ENCODE measurements around the gene NR2F2. TPM values are rescaled to one million over a fixed set of nuclear protein-coding genes. Genes with fewer than 3 reads are reported as not detected.

Gene NR2F2
- polyA plus RNA-seq, 1 donor (not counting 4 experiments of a cell fraction or from before 2014, with no cell fraction given): 19.5 TPM

DNA sequence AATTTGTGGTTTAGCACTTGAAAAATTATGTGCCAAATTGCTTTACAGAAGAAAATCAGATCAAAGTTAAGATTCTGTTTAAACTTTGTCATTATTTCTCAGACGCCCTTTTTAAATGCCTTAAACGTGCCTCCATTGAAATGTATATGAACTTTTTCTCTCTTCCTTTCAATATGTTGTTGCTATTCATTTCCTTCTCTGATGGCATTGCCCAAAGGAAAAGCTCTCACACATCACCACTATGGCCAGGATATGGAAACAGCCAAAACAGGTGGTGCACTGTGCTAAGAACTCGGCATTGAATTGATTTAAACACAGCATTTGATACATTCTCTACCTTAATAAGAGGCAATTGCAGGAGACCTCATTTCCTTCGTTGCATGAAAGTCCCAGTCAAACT lies 35.7 kb upstream of the NR2F2 start:
- Histone ChIP-seq H3K9me1 (ENCODE audit: control insufficient read depth, extremely low read depth, insufficient read depth, low read length) (no peaks in the 10 kb centered on the region), H4K20me1 (ENCODE audit: control insufficient read depth, extremely low read depth, insufficient read depth, low read length) (no peaks in the 10 kb centered on the region), H3K4me1 (ENCODE audit: control insufficient read depth, extremely low read depth, insufficient read depth, low read length) (no peaks in the 10 kb centered on the region), H3K36me3 (ENCODE audit: control insufficient read depth in 2 of 2, extremely low read depth in 1 of 2, insufficient read depth in 2 of 2, low read length in 2 of 2) (no peaks in the 10 kb centered on the region), H3K4me3 (ENCODE audit: control insufficient read depth in 2 of 3, extremely low read depth in 1 of 3, insufficient read depth in 2 of 3, low read depth in 1 of 3, low read length in 3 of 3) (no peak overlapping the region), H2AFZ (ENCODE audit: control insufficient read depth, low read length) (no peak overlapping the region), H3K9me3 (ENCODE audit: control insufficient read depth, low read depth, low read length) (peaks cover 3% of the 10 kb centered on the region), H3K9ac (ENCODE audit: control insufficient read depth, extremely low read depth, insufficient read depth, low read length) (no peak overlapping the region), H3K79me2 (ENCODE audit: control insufficient read depth, insufficient read depth, low read length) (no peaks in the 10 kb centered on the region), H3K27me3 (ENCODE audit: control insufficient read depth, extremely low read depth, insufficient read depth, low read length) (no peaks in the 10 kb centered on the region), H3K27ac (ENCODE audit: control insufficient read depth, insufficient read depth, low read length) (no peak overlapping the region), H3K4me2 (ENCODE audit: control insufficient read depth, extremely low read depth, insufficient read depth, low read depth, low read length) (no peak overlapping the region)
- TF ChIP-seq EZH2 (IDR thresholded peaks at IDR 0.05; ENCODE audit: low read length): no peak
- TF ChIP-seq, protein P1, sequence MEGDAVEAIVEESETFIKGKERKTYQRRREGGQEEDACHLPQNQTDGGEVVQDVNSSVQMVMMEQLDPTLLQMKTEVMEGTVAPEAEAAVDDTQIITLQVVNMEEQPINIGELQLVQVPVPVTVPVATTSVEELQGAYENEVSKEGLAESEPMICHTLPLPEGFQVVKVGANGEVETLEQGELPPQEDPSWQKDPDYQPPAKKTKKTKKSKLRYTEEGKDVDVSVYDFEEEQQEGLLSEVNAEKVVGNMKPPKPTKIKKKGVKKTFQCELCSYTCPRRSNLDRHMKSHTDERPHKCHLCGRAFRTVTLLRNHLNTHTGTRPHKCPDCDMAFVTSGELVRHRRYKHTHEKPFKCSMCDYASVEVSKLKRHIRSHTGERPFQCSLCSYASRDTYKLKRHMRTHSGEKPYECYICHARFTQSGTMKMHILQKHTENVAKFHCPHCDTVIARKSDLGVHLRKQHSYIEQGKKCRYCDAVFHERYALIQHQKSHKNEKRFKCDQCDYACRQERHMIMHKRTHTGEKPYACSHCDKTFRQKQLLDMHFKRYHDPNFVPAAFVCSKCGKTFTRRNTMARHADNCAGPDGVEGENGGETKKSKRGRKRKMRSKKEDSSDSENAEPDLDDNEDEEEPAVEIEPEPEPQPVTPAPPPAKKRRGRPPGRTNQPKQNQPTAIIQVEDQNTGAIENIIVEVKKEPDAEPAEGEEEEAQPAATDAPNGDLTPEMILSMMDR (optimal IDR thresholded peaks at IDR 0.05 in 1 of 3, IDR thresholded peaks at IDR 0.05 in 1 of 3, conservative IDR thresholded peaks at IDR 0.05 in 1 of 3; ENCODE audit: extremely low read depth in 1 of 3, insufficient read depth in 2 of 3, low read length in 3 of 3): no peak
- dilution Hi-C loops (cut with MboI; ENCODE audit: extremely low pct_ligation_motif_present, low sequenced_read_pairs): no loop called here
- FAIRE-seq (no peak), DNase-seq (ENCODE audit: low read depth, low spot score) (no peak)

DNA sequence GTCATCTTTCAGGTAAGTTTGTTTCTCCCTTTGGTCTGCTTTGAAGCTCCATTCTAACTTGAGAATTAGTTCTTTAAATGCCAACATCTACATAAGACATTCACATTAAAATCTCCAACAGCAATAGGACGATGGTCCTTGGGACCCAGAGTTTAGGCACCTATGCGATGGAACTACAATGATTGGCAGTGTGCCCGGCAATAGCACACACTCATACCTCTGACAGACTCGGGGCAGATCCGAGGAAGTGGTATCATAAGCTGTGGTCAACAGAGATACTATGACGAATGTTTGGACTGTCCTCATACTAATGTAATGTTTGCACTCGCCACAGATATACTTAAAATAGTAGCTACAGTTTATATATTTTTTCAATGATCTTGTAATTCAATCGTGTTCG lies 34.2 kb upstream of the NR2F2 start:
- Histone ChIP-seq H3K9me3 (ENCODE audit: control insufficient read depth, low read depth, low read length) (peaks cover 3% of the 10 kb centered on the region), H3K9me1 (ENCODE audit: control insufficient read depth, extremely low read depth, insufficient read depth, low read length) (no peaks in the 10 kb centered on the region), H4K20me1 (ENCODE audit: control insufficient read depth, extremely low read depth, insufficient read depth, low read length) (no peaks in the 10 kb centered on the region), H3K4me1 (ENCODE audit: control insufficient read depth, extremely low read depth, insufficient read depth, low read length) (no peaks in the 10 kb centered on the region), H3K79me2 (ENCODE audit: control insufficient read depth, insufficient read depth, low read length) (no peaks in the 10 kb centered on the region), H3K36me3 (ENCODE audit: control insufficient read depth in 2 of 2, extremely low read depth in 1 of 2, insufficient read depth in 2 of 2, low read length in 2 of 2) (no peaks in the 10 kb centered on the region), H3K4me2 (ENCODE audit: control insufficient read depth, extremely low read depth, insufficient read depth, low read depth, low read length) (no peak overlapping the region), H2AFZ (ENCODE audit: control insufficient read depth, low read length) (no peak overlapping the region), H3K27ac (ENCODE audit: control insufficient read depth, insufficient read depth, low read length) (no peak overlapping the region), H3K4me3 (ENCODE audit: control insufficient read depth in 2 of 3, extremely low read depth in 1 of 3, insufficient read depth in 2 of 3, low read depth in 1 of 3, low read length in 3 of 3) (no peak overlapping the region), H3K9ac (ENCODE audit: control insufficient read depth, extremely low read depth, insufficient read depth, low read length) (no peak overlapping the region), H3K27me3 (ENCODE audit: control insufficient read depth, extremely low read depth, insufficient read depth, low read length) (no peaks in the 10 kb centered on the region)
- TF ChIP-seq, protein P1 (optimal IDR thresholded peaks at IDR 0.05 in 1 of 3, IDR thresholded peaks at IDR 0.05 in 1 of 3, conservative IDR thresholded peaks at IDR 0.05 in 1 of 3; ENCODE audit: extremely low read depth in 1 of 3, insufficient read depth in 2 of 3, low read length in 3 of 3): no peak
- TF ChIP-seq EZH2 (IDR thresholded peaks at IDR 0.05; ENCODE audit: low read length): no peak
- dilution Hi-C loops (cut with MboI; ENCODE audit: extremely low pct_ligation_motif_present, low sequenced_read_pairs): no loop called here
- FAIRE-seq (no peak), DNase-seq (ENCODE audit: low read depth, low spot score) (no peak)

Data from keratinocyte (primary cell).